Caco-2 (cell line): Measurements from ENCODE around the gene POTEG. TPM values are rescaled to one million over a fixed set of nuclear protein-coding genes. Genes with fewer than 3 reads are reported as not detected.
"Not testable (repeated sequence)": the region's sequence is repeated elsewhere in the genome, so short reads cannot be mapped to it uniquely, and the experiment has no call there.

Experiments
- BruUV-seq: library from RNA; stranded (reverse); fragments of 400-500 nt; replicated peaks from 2 replicates; lab custom pipeline; 2021; lab: Mats Ljungman, UMichigan
- CTCF ChIA-PET: fragments of 300-600 bp; sonication (Branson Sonifier 250); formaldehyde crosslinking; loops from one replicate; lab custom pipeline; 2022; ENCODE audit warnings: antibody characterized with exemption; lab: Charles Lee
- POLR2A ChIA-PET: fragments of 300-600 bp; sonication (Branson Sonifier 250); formaldehyde crosslinking; loops from one replicate; lab custom pipeline; 2022; ENCODE audit warnings: antibody characterized with exemption; lab: Charles Lee
- DNase-seq, 2 experiments: peaks; one replicate each; pipeline versions ENCODE4 v3.0.0 to v3.0.0-alpha.2; 2020 to 2022
- H3K27me3 ChIP-seq: replicated peaks from 2 replicates; pipeline ENCODE4 v1.6.0; 2011; ENCODE audit warnings: low read length; ENCODE audit not compliant: control insufficient read depth, insufficient read depth
- H3K36me3 ChIP-seq: 2 replicates; pipeline ENCODE4 v1.5.1; 2011; ENCODE audit warnings: low read length; ENCODE audit not compliant: control insufficient read depth, insufficient read depth
- H3K4me1 ChIP-seq: fragments of 250-450 bp; sonication (Bioruptor Pico); 2 replicates; pipeline ENCODE4 v1.5.1; 2020; ENCODE audit warnings: mild to moderate bottlenecking
- H3K4me3 ChIP-seq: 2 replicates; pipeline ENCODE4 v1.5.1; 2011; ENCODE audit warnings: low read depth, mild to moderate bottlenecking, control low read depth, low read length
- H3K9me3 ChIP-seq: fragments of 250-450 bp; sonication (Bioruptor Pico); 2 replicates; pipeline ENCODE4 v1.5.1; 2020; ENCODE audit warnings: mild to moderate bottlenecking, moderate library complexity
- H3K27ac Mint-ChIP-seq: one replicate; pipeline ENCODE4 v1.8.0; 2022; ENCODE audit warnings: mixed read lengths; ENCODE audit not compliant: unreplicated experiment
- H3K27me3 Mint-ChIP-seq: one replicate; pipeline ENCODE4 v1.8.0; 2022; ENCODE audit warnings: mixed read lengths; ENCODE audit not compliant: insufficient read depth, unreplicated experiment
- H3K36me3 Mint-ChIP-seq: one replicate; pipeline ENCODE4 v1.8.0; 2022; ENCODE audit warnings: mild to moderate bottlenecking, mixed read lengths; ENCODE audit not compliant: insufficient read depth, unreplicated experiment
- H3K4me1 Mint-ChIP-seq: one replicate; pipeline ENCODE4 v1.8.0; 2022; ENCODE audit warnings: low read depth, mixed read lengths; ENCODE audit not compliant: unreplicated experiment
- H3K4me3 Mint-ChIP-seq: one replicate; pipeline ENCODE4 v1.8.0; 2022; ENCODE audit warnings: mild to moderate bottlenecking, moderate library complexity, mixed read lengths; ENCODE audit not compliant: unreplicated experiment
- H3K9me3 Mint-ChIP-seq: one replicate; pipeline ENCODE4 v1.8.0; 2022; ENCODE audit warnings: mixed read lengths; ENCODE audit not compliant: unreplicated experiment
- intact Hi-C: fragments of 100-400 bp; cut with micrococcal nuclease; formaldehyde crosslinking; loops from one replicate; pipeline ENCODE4 v1.10.0; 2022; ENCODE audit not compliant: unreplicated experiment
- total RNA-seq: library from RNA; stranded (reverse); gene quantifications from 2 replicates; pipeline ENCODE4 v1.2.3, GENCODE V29; 2022

Gene POTEG
- total RNA-seq, 1 experiment from 2014 or later, result not detected

- BruUV-seq, H3K9me3 ChIP-seq, POLR2A ChIA-PET, DNase-seq, H3K4me3 Mint-ChIP-seq, H3K4me3 ChIP-seq, H3K9me3 Mint-ChIP-seq, CTCF ChIA-PET, H3K36me3 ChIP-seq, H3K4me1 ChIP-seq, H3K27me3 Mint-ChIP-seq, H3K27ac Mint-ChIP-seq, H3K27me3 ChIP-seq, H3K36me3 Mint-ChIP-seq, intact Hi-C loops, H3K4me1 Mint-ChIP-seq: not testable (repeated sequence)
These were observed 73.1 kb downstream of the POTEG start for GRCh38 chr14:19360937-19361635.
